GM21825 (cell line): Measurements from ENCODE around the gene OR1S2.
"Not testable (repeated sequence)": the region's sequence is repeated elsewhere in the genome, so short reads cannot be mapped to it uniquely, and the experiment has no call there.

Source experiments
- ATAC-seq: cut with Tn5 transposase; IDR thresholded peaks from one replicate; pipeline ENCODE4 v1.9.1; 2021; ENCODE audit warnings: mild to moderate bottlenecking, moderate library complexity; ENCODE audit not compliant: unreplicated experiment

The OR1S2 gene

GRCh38 chr11:58204042-58204441 is at the start of gene OR1S2:
Gene OR1S2, minus strand, starts transcription at chr11:58204142. Its CDS starts 0 bp downstream, at chr11:58204142.
- no peak for ATAC-seq

GRCh38 chr11:58243954-58244353 is 40.0 kb upstream of the OR1S2 start:
- no peak for ATAC-seq

GRCh38 chr11:58227956-58228615 is 24.1 kb upstream of the OR1S2 start:
- no peak for ATAC-seq

GRCh38 chr11:58222721-58223120 is 18.8 kb upstream of the OR1S2 start:
- no peak for ATAC-seq

- ATAC-seq = no peak
These were observed 12.5 kb upstream of the OR1S2 start for GRCh38 chr11:58216476-58216875.

DNA sequence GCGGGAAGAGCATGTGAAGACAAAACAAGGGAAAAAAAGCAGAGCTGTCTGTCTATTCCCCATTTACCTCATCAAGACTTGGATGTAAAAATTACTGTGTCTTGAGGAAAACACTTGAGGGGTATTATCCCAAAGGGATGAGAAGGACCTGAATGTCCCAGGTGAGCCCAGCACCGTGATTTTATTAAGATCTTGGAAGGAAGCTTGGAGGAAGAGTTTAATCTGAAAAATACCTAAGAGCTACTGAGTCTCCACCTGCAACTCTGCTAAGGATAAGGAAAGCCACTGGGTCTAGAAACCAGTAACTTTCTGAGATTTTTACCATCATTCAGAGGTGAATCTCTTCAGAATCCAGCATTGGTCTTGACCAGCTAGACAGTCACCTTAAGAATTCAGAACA is 8.5 kb upstream of the OR1S2 start, which contains the start of gene OR1S1:
OR1S1 (plus strand) TSS at position 301 of the 400 bp plus-strand sequence.
- ATAC-seq = not testable (repeated sequence)

- ATAC-seq = no peak
These were observed 4.7 kb downstream of the OR1S2 start for GRCh38 chr11:58199271-58199670.

DNA sequence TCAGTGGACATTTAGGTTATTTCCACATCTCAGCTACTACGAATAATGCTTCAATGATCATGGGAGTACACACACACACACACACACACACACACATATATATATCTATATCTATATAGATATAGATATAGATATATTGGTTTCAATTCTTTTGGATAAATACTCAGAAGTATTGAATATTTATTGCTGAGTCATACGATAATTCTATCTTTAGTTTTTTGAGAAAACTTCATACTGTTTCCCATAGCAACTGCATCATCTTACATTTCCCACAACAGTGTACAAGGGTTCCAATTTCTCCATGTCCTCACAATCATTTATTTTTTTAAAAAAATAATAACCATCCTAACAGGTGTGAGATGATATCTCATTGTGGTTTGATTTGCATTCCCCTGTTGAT is 8.0 kb downstream of the OR1S2 start:
- ATAC-seq = no peak

GRCh38 chr11:58193391-58193790 is 10.6 kb downstream of the OR1S2 start:
- no peak for ATAC-seq

GRCh38 chr11:58192229-58192628 is 11.7 kb downstream of the OR1S2 start:
- ATAC-seq = no peak

DNA sequence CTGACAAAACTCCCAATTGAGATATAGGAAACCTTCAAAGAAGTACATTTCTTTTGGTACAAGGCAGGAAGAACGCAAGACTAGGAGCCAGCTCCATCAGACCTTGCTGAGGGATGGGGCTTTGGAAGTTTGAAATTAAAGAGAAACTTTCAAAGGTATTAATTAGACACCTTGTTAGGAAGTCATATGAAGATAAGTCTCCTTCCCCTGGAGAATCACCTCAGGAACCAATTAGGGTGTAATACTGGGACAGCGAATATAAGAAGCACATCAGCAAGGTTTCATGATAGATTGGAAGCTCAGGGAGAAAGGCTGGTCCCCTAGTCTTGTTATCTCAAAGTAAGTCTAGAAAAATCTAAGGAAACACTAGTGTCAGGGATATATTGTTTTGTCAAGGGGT is 15.2 kb downstream of the OR1S2 start, which contains the start of gene OR9Q2:
OR9Q2 (plus strand) TSS at position 301 of the 400 bp plus-strand sequence. CDS start 1,421 bp downstream, outside the sequence.
- ATAC-seq = no peak

DNA sequence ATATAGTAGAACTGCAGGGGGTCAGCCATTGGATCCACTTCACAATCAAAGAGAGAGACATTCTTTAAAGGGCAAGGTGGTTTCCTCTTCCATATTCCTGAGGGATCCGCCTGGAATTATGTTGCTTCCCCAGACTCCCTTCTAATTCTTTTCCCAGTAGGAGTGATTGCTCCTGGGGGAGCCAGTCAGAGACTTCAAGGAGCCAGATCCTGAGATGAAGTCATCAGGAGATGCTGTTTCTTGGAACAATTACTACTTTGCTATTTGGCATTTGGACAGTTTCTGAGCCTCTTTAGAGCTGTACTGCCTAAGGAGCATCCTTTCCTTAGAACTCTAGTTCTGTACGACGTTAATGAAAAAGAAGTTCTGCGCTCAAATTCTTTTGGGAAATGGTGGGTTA is 17.0 kb downstream of the OR1S2 start:
- ATAC-seq = no peak

DNA sequence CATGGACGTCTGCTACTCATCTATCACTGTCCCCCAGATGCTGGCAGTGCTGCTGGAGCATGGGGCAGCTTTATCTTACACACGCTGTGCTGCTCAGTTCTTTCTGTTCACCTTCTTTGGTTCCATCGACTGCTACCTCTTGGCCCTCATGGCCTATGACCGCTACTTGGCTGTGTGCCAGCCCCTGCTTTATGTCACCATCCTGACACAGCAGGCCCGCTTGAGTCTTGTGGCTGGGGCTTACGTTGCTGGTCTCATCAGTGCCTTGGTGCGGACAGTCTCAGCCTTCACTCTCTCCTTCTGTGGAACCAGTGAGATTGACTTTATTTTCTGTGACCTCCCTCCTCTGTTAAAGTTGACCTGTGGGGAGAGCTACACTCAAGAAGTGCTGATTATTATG is 24.3 kb downstream of the OR1S2 start:
- no peak for ATAC-seq

DNA sequence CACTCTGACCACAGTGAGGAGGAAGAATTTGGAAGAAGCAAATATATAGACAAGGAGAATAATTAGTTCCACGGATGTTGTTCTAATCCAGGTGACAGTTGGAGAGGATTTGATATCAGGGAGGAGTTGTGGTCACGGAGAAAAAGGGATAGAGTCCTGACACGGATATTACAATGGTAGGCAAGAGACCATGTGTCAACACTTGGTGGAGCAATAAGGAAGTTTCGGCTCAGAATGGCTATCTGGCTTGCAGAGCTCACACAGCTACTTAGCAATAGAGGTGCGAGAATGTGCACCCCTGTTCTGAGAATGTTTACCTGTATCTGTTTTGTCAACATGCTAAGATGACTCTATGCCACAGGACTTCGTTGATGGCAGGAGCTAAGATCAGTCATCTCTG is 25.5 kb downstream of the OR1S2 start:
- ATAC-seq = no peak

GRCh38 chr11:58177409-58178054 is 26.4 kb downstream of the OR1S2 start:
- ATAC-seq = no peak

DNA sequence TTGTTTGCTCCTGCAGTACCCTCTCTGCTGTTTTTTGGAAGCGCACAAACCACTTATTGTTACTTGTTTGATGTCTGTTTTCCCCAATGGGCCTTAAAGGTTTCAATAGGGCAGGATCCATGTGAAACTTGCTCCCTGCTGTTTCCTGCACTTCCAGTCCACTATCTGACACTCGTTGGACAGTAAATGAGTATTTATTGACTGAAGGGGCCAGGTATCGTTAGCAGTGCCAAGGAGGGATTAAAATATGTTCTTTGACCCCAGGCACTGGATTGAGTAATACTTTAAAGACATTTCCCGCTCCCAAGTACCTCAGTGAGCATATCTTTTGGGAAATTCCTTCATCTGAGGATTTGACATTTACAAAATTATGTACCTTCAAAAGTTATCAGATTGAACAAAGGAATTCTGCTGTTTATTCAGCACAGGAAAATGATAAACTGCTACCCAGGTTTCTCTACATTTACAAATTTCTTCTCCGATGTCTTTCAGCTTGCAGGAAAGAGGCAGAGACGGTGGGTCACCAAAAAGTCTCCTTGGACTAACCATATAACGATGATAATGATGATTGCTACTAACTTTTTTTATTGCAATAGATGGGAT is 38.3 kb downstream of the OR1S2 start:
- ATAC-seq = no peak

DNA sequence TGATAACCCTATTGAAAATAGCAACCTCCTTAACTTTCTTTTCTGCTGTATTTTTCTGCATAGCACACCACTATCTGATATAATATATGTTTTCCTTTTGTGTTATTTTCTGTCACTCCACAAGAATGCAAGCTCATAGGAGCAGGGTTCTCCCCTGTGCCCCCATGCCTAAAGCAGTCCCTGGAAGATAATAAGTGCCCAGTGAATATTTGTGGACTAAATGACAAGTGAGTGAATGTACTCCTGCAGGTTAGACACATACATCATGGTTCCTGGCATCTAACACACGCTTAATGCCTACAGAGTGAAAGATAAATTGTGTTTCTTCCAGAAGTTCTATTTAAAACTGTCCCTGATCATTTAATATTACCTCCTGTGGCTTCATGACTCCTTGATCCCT is 39.0 kb downstream of the OR1S2 start:
- no peak for ATAC-seq

- no peak for ATAC-seq
These were observed 39.6 kb downstream of the OR1S2 start for GRCh38 chr11:58164389-58164788.
